Skin epidermis (tissue), 12 donors: ENCODE measurements around the gene KIAA1191.

Source experiments
- H3K27ac ChIP-seq, 21 experiments: fragments of 200-600 bp; sonication (generic) in 11 of 21; one replicate each; pipeline ENCODE4 v1.5.0; 2020; ENCODE audit warnings: mild to moderate bottlenecking in 3 of 21, inconsistent platforms in 2 of 21, moderate library complexity in 2 of 21
- H3K4me3 ChIP-seq, 7 experiments: fragments of 200-600 bp; sonication (generic) in 2 of 7; one replicate each; pipeline ENCODE4 v1.5.0; 2020; ENCODE audit warnings: inconsistent platforms in 2 of 7, mild to moderate bottlenecking in 2 of 7, moderate library complexity in 1 of 7

KIAA1191 gene

DNA sequence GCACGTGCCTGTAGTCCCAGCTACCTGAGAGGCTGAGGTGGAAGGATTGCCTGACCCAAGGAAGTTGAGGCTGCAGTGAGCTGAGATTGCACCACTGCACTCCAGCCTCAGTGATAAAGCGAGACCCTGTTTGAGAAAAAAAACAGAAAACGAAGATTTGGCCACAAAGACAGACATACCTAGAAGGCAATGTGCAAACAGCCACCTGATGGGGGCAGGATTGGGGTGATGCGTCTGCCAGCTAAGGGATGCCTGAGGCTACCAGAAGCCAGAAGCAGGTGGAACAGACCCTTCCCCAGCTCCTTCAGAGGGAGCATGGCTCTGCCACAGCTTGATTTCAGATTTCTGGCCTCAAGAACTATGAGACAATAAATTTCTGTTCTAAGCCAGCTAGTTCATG, 29.9 kb upstream of the KIAA1191 start:
- H3K27ac ChIP-seq = peak overlapping the region in 1 of 21 experiments; percentile 48
- H3K4me3 ChIP-seq = no peak overlapping the region

- peak overlapping the region; percentile 55 to 95 (median 69) for H3K4me3 ChIP-seq
- H3K27ac ChIP-seq = peak overlapping the region; percentile 77 to 97 (median 91)
Observed at GRCh38 chr5:176389135-176390123, 27.9 kb upstream of the KIAA1191 start.

- peak within 1 kb of the TSS; percentile 77 to 97 (median 91) for H3K27ac ChIP-seq
- peak within 1 kb of the TSS; percentile 55 to 95 (median 69) for H3K4me3 ChIP-seq
Observed at GRCh38 chr5:176388444-176389134, 27.0 kb upstream of the KIAA1191 start, which contains the start of the genes HIGD2A and NOP16. Gene HIGD2A (plus strand): TSS chr5:176388751. CDS start chr5:176388820, 69 bp downstream. Gene NOP16 (minus strand): TSS chr5:176388598. CDS start chr5:176388539, 59 bp downstream.

DNA sequence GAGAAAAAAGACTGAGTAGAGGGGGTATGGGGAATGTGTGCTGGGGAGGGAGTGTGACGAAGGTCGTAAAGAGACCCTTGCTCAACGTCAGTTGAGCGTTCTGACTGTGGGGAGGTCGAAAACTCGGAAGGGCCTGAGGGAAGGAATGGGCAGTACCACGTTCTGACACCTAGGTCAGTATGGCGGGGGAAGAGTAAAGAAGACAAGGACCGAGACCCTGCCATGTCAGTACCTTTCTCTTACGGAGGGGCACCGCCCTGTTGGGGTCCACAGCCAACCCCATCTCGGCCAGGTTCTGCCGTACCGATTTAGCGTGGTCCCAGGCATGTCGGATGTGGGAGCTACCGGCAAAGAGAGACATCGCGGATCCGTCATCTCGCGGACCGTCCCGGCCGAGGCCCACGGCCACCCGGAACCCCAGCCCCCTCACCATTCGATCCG, 26.5 kb upstream of the KIAA1191 start:
- H3K4me3 ChIP-seq = peak overlapping the region; percentile 55 to 95 (median 69)
- peak overlapping the region; percentile 8 to 97 (median 91) for H3K27ac ChIP-seq

DNA sequence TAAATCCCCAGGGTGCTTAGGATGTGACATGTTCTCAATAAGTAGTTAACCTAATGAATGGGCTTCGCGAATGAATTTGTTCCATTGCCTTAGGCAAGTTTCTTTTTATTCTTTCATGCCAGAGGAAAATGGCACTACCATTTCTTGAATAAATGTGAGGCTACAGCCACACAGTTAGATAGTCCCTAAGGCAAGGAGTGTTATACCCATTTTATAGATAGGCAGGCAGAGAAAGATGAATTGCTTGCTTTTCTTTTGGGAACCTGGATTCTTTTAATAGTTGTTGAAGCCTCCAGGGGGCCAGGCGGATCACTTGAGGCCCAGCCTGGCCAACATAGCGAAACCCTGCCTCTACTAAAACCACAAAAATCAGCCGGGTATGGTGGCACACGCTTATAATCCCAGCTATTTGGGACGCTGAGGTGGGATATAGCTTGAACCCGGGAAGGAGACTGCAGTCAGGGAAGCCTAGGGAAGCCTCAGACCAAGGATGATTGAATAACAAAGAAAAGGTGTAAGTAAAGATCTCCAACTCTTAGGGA, 25.9 kb upstream of the KIAA1191 start:
- H3K4me3 ChIP-seq = peak overlapping the region; percentile 55 to 95 (median 69)
- peak overlapping the region in 14 of 21 experiments; percentile 83 to 97 (median 93) for H3K27ac ChIP-seq

DNA sequence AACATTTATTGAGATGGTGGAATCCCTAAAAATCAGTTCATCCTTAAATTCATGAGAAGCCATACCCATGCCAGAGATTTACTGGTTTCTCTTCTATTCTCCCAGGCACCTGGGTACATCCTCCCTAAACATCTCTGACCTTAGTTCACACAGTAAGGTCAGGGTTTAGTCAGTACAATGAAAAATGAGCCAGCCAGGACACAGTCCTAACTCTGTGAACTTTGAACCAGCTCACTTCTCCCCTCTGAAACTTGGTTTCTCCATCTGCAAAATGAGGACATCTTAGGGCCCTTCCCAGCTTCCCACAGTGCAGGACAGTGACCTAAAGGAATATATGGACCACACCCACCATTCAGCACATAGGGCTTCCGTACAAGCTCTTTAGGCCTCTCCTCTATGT, 24.9 kb upstream of the KIAA1191 start:
- no peak overlapping the region for H3K4me3 ChIP-seq
- no peak overlapping the region for H3K27ac ChIP-seq

DNA sequence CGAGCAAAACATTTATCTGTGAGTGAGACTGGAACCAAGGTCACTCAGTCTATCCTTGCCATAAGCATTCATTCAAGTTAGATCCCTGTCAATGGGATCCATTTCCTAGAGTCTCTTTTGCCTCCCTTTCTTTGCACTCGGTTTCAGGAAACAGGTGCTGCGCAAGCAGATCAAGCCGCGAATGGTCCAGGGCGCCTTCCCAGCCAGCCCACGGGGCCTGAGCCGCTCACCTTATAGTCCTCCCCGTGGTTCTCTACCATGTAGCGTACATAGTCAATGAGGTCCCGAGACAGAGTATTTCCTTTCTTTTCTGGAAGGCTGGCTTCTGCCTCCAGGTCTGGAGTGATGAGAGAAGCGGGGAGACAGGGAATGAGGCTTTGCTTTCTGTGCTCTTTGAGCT, 23.4 kb upstream of the KIAA1191 start:
- Histone ChIP-seq H3K4me3 (no peak overlapping the region), H3K27ac (no peak overlapping the region)

DNA sequence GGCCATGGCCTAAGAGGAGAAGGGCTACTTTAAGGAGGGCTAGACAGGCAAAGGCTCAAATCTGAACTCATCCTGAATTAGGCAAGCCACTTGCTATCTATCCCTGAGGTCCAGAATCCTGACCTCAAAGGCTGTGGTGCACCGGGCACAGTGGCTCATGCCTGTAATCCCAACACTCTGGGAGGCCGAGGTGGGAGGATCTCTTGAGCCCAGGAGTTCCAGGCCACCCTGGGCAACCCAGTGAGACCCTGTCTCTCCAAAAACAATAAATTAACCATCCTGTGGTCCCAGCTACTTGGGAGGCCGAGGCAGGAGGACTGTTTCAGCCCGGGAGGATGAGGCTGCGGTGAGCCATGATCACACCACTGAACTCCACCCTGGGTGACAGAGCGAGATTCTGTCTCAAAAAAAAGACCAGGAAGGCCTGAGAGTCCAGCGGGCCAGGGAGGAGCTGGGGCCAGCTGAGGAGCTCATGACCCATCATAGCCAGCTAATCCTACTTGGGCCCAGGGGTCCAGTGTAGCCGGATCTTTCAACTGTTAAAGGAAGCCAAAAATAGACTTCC, 22.9 kb upstream of the KIAA1191 start:
- H3K4me3 ChIP-seq = no peak overlapping the region
- H3K27ac ChIP-seq = no peak overlapping the region

DNA sequence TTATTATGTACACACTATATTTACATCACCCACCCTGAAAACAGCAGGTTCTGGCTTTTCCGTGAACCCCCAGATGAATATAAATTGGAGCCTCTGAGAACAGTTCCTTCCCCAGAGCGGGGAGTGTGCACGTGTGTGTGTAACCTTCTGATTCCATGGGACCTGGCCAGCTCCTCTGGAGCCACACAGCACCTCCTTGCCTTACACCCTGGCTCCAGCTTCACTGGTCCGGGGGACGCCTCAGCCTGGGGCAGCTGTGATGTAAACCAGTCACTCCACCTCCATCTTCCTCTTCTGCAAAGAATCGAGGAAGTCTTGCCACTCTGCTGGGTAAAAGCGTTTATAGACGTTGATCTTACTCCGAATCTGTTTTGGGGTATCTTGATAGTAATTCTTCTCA, 22.4 kb upstream of the KIAA1191 start:
- H3K4me3 ChIP-seq = no peak overlapping the region
- no peak overlapping the region for H3K27ac ChIP-seq

GRCh38 chr5:176383248-176383905, 21.8 kb upstream of the KIAA1191 start:
- H3K4me3 ChIP-seq = no peak overlapping the region
- H3K27ac ChIP-seq = no peak overlapping the region

- Histone ChIP-seq H3K27ac (no peak overlapping the region), H3K4me3 (no peak overlapping the region)
Observed at GRCh38 chr5:176382721-176383120, 21.2 kb upstream of the KIAA1191 start.

GRCh38 chr5:176381979-176382378, 20.4 kb upstream of the KIAA1191 start:
- H3K27ac ChIP-seq = peak overlapping the region in 2 of 21 experiments; percentile 31 to 42

DNA sequence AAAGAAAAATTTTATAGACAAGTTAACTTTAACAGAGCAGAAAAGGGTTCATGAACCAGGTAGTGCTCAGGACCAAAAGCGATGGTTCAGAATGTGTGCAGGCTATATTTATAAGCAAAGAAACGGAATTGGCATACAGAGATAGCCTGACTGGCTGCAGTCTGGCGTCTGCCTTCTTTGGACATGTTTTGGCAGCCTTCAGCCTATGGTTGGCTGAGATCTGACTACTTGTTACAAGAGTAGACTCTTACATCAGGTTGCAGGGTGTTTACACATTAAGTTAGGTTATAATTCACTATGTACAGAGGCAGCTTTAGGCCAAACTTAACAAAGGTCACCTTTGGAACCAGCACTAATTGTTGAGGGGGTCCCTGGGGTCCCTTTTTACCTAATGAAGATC, 19.9 kb upstream of the KIAA1191 start:
- Histone ChIP-seq H3K27ac (peak overlapping the region in 2 of 21 experiments; percentile 31 to 42), H3K4me3 (no peak overlapping the region)

More at GRCh38 chr5:176381979-176382378, 20.4 kb upstream of the KIAA1191 start:
- H3K4me3 ChIP-seq = no peak overlapping the region

DNA sequence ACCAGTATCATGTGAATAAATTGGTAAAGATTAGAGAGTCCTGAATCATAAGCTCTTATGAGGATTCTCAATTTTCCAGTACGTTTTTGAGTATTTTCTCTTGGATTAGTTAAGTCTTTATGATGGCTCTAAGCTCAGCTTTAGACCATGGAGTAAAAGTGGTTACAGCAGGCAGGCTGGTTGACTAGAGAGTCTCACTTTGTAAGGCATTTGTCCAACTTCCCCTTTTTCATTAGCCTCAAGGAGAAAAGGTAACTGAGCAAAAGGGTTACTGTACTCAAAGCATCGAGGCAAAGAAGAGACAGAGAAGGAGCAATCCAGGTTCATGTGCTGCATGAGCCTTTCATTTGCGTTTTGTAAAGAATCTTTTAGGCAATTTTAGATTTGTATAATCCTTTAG, 18.3 kb upstream of the KIAA1191 start:
- Histone ChIP-seq H3K27ac (no peak overlapping the region), H3K4me3 (no peak overlapping the region)

DNA sequence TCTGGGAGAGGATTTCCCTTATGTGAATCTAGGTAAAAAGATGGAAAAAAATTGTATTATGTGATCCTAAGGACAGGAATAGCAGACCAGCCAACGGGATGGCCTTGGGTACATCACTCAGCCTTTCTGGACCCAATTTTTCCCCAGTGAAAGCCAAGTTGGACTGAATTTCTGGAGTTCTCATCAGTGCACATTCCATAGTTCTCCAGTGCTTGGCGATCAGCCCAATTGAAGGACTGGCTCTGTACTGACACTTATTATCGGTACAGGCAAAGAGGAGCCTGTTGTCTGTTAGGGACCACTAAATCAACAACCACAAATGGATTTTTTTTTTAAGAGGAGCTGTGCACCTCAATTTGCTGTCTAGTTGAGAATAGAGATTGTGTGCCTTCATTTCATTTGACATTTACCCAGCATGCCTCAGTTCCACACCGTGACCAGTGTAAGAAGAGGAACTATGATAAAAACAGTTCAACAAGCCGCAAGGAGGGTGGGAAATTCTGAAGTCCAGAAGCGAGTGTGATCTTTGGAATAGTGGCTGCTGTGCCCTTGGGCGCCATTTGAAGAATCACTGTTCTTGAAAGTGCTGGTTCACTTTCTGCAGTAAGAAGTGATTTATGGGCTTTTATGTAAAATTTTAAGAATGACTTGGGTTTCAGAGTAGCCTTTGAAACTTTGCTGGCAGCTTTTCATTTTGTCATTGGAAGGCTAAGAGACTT, 11.7 kb upstream of the KIAA1191 start:
- H3K4me3 ChIP-seq = no peak overlapping the region
- no peak overlapping the region for H3K27ac ChIP-seq

- no peak overlapping the region for H3K4me3 ChIP-seq
- H3K27ac ChIP-seq = peak overlapping the region in 1 of 21 experiments; percentile 31
Observed at GRCh38 chr5:176371621-176372539, 10.3 kb upstream of the KIAA1191 start.

DNA sequence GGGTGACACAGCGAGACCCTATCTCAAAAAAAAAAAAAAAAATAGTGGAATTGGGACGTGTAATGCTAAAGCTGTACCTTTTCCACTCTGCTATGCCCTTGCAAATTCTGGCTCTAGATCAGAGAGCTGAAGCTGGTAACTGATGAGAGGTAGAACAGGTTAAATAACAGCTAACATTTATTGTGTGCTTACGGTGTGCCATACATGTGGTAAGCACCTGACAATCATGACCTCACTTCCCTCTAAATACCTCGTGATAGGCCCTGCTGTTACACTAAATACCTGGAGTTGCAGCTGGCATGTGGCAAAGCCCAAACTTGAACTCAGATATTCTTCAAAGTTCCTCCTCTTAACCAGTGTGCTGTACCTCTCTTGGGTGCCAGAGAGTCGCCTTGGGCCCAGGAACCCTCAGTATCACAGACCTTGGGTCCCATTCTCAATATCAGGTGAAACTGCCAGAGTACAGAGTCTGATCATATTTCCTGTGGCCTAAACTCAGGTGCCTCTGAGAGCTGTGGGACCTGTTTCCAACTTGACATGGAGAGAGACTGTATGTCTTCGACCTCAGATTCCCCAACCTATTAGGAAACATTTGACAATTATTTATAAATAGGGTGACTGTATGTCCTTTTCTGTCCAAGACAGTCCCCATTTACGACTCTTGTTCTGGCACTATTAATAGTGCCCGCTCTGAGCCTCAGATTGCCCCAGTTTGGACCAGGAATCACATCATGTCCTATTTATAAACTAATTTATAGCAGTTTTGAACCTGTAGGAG, 8.6 kb upstream of the KIAA1191 start:
- H3K4me3 ChIP-seq = no peak overlapping the region
- no peak overlapping the region for H3K27ac ChIP-seq
